Neuronal stem cell (in vitro differentiated cells): ENCODE data around the gene GRIK3.
"Not testable (repeated sequence)": the region's sequence is repeated elsewhere in the genome, so short reads cannot be mapped to it uniquely, and the experiment has no call there.

ENCODE experiments used
- DNase-seq: peaks from one replicate; pipeline ENCODE4 v3.0.0-alpha.2; 2013; ENCODE audit warnings: low spot score
- H2AFZ ChIP-seq: one replicate; pipeline ENCODE4 v1.6.1; 2013; ENCODE audit warnings: mild to moderate bottlenecking, low read length, inconsistent platforms
- H2AK5ac ChIP-seq: 2 replicates; pipeline ENCODE4 v1.6.1; 2013; ENCODE audit warnings: low read depth, mild to moderate bottlenecking, inconsistent platforms, low read length, moderate library complexity, mixed read lengths
- H2BK120ac ChIP-seq: 2 replicates; pipeline ENCODE4 v1.6.1; 2013; ENCODE audit warnings: low read depth, mild to moderate bottlenecking, inconsistent platforms, low read length, moderate library complexity, mixed read lengths
- H2BK12ac ChIP-seq: one replicate; pipeline ENCODE4 v1.6.1; 2013; ENCODE audit warnings: low read length, inconsistent platforms
- H2BK15ac ChIP-seq: 2 replicates; pipeline ENCODE4 v1.6.1; 2013; ENCODE audit warnings: mild to moderate bottlenecking, low read length, inconsistent platforms, mixed read lengths
- H2BK5ac ChIP-seq: one replicate; pipeline ENCODE4 v1.6.1; 2013; ENCODE audit warnings: inconsistent platforms, mild to moderate bottlenecking, low read length, moderate library complexity
- H3K14ac ChIP-seq: one replicate; pipeline ENCODE4 v1.6.1; 2013; ENCODE audit warnings: low read length, inconsistent platforms
- H3K18ac ChIP-seq: 2 replicates; pipeline ENCODE4 v1.6.1; 2013; ENCODE audit warnings: low read length, inconsistent platforms
- H3K23ac ChIP-seq: 2 replicates; pipeline ENCODE4 v1.6.1; 2013; ENCODE audit warnings: low read depth, mild to moderate bottlenecking, mixed read lengths, low read length, inconsistent platforms; ENCODE audit not compliant: poor library complexity
- H3K27ac ChIP-seq: replicated peaks from 3 replicates; pipeline ENCODE4 v1.5.1; 2013; ENCODE audit warnings: low read length, inconsistent platforms
- H3K27me3 ChIP-seq, 3 experiments: 2 replicates each; pipeline ENCODE4 v1.6.1; 2013; ENCODE audit warnings: low read length in 3 of 3, mild to moderate bottlenecking in 2 of 3, inconsistent platforms in 1 of 3, low read depth in 1 of 3, mixed read lengths in 1 of 3, moderate library complexity in 1 of 3; ENCODE audit not compliant: control insufficient read depth in 3 of 3, insufficient read depth in 3 of 3
- H3K36me3 ChIP-seq, 2 donors: replicated peaks in 1 of 2; 2 replicates each; pipeline ENCODE4 v1.6.1; 2013; ENCODE audit warnings: low read length in 2 of 2; ENCODE audit not compliant: control insufficient read depth in 2 of 2, insufficient read depth in 2 of 2
- H3K4ac ChIP-seq: 2 replicates; pipeline ENCODE4 v1.6.1; 2013; ENCODE audit warnings: inconsistent platforms, mild to moderate bottlenecking, low read length, moderate library complexity
- H3K4me1 ChIP-seq, 2 donors: 1 replicate in 1 of 2; 2 replicates in 1 of 2; pipeline ENCODE4 v1.6.1; 2013; ENCODE audit warnings: low read length in 2 of 2, low read depth in 1 of 2; ENCODE audit not compliant: control insufficient read depth in 2 of 2, insufficient read depth in 1 of 2
- H3K4me2 ChIP-seq: one replicate; pipeline ENCODE4 v1.6.1; 2013; ENCODE audit warnings: mild to moderate bottlenecking, low read length, inconsistent platforms; ENCODE audit not compliant: insufficient read depth, poor library complexity, severe bottlenecking
- H3K4me3 ChIP-seq, 2 donors: 2 replicates each; pipeline ENCODE4 v1.5.1; 2013; ENCODE audit warnings: low read length in 2 of 2, mild to moderate bottlenecking in 2 of 2, inconsistent platforms in 1 of 2, moderate library complexity in 1 of 2
- H3K79me1 ChIP-seq: one replicate; pipeline ENCODE4 v1.6.1; 2013; ENCODE audit warnings: low read depth, mild to moderate bottlenecking, inconsistent platforms, low read length, moderate library complexity
- H3K9ac ChIP-seq: one replicate; pipeline ENCODE4 v1.6.1; 2013; ENCODE audit warnings: mild to moderate bottlenecking, low read depth, low read length, inconsistent platforms; ENCODE audit not compliant: poor library complexity
- H3K9me3 ChIP-seq, 2 donors: replicated peaks in 1 of 2; 2 replicates each; pipeline versions ENCODE3 to v1.6.1; 2013; ENCODE audit warnings: low read length in 2 of 2, mild to moderate bottlenecking in 2 of 2, inconsistent platforms in 1 of 2, low read depth in 1 of 2, mixed read lengths in 1 of 2, moderate library complexity in 1 of 2; ENCODE audit not compliant: control insufficient read depth in 2 of 2, insufficient read depth in 1 of 2
- H4K8ac ChIP-seq: one replicate; pipeline ENCODE4 v1.6.1; 2013; ENCODE audit warnings: low read depth, mild to moderate bottlenecking, inconsistent platforms, low read length, moderate library complexity
- H4K91ac ChIP-seq: one replicate; pipeline ENCODE4 v1.6.1; 2013; ENCODE audit warnings: low read length, low read depth, mild to moderate bottlenecking, inconsistent platforms; ENCODE audit not compliant: poor library complexity
- WGBS, 2 donors: extraction: QIAGEN DNeasy Blood & Tissue Kit; methylation state at CpG; one replicate each; pipeline ENCODE4 v1.1.7; 2013; ENCODE audit warnings: missing lambda C conversion rate in 2 of 2, mixed read lengths in 1 of 2; ENCODE audit not compliant: insufficient read length in 2 of 2, insufficient replicate concordance in 1 of 2; ENCODE audit errors: extremely low coverage in 2 of 2; 5-methylcytosine and 5-hydroxymethylcytosine counted together

GRIK3 gene

GRCh38 chr1:36920371-36920770 lies 113.9 kb downstream of the GRIK3 start:
- Histone ChIP-seq H3K4me1 (peaks cover 0 to 9% of the 10 kb centered on the region in 2 donors), H3K18ac (peak overlapping the region; percentile 50), H3K36me3 (no peaks in the 10 kb centered on the region), H3K27me3 (no peaks in the 10 kb centered on the region), H3K4me2 (no peak overlapping the region), H4K91ac (no peak overlapping the region), H3K23ac (no peak overlapping the region), H2BK120ac (no peak overlapping the region), H3K14ac (no peak overlapping the region), H2BK15ac (no peak overlapping the region), H3K79me1 (no peaks in the 10 kb centered on the region), H2AFZ (no peak overlapping the region), H2AK5ac (no peak overlapping the region), H3K9ac (peak overlapping the region; percentile 39), H2BK12ac (no peak overlapping the region), H3K4me3 (no peak overlapping the region), H3K4ac (no peak overlapping the region), H3K9me3 (no peaks in the 10 kb centered on the region), H2BK5ac (no peak overlapping the region), H4K8ac (no peak overlapping the region), H3K27ac (no peak overlapping the region)
- DNase-seq: no peak
- no CpG with 5 or more reads among the region's 3 CpGs for WGBS, 2 donors

DNA sequence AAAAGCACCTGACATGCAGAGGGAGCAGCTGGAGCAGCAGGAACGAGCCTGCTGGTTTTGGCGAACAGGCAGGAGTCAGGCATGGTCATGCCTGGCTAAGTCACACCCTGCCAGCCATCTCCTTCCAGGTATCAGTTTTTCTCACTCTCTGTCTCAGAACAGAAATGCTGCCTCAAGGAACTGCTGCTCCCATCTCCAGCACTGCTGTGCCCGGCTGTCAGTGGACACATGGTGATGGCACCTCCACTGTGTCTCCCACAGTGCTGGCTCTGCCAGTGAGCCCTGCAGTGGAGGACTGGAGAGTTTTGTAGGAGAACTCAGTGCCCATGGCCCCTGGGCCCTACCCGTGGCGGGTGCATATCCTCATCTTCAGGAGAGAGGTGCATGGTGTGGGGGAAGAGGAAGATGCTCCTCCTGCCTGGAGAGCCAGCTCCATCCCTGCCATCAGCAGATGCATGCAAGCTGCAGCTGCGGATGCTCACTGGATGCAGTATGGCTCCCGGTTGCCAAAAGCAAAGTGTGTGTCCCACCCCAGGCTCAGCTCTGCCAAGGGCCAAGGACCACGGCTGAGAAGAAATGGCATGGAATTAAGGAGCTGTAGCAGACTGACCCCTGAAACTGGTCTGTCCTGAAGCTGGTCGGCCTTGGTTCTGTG lies 114.7 kb downstream of the GRIK3 start:
- no CpG with 5 or more reads among the region's 9 CpGs for WGBS, 2 donors

GRCh38 chr1:36918604-36919003 lies 115.7 kb downstream of the GRIK3 start:
- Histone ChIP-seq H3K27me3 (no peaks in the 10 kb centered on the region), H3K4ac (no peak overlapping the region), H3K18ac (no peak overlapping the region), H2BK12ac (no peak overlapping the region), H3K23ac (no peak overlapping the region), H3K4me1 (peaks cover 0 to 10% of the 10 kb centered on the region in 2 donors), H2BK15ac (no peak overlapping the region), H3K4me3 (no peak overlapping the region), H3K27ac (no peak overlapping the region), H3K9ac (no peak overlapping the region), H2AFZ (no peak overlapping the region), H3K4me2 (no peak overlapping the region), H4K91ac (no peak overlapping the region), H4K8ac (no peak overlapping the region), H2BK5ac (no peak overlapping the region), H3K14ac (no peak overlapping the region), H2AK5ac (no peak overlapping the region), H3K9me3 (peaks cover 0 to 4% of the 10 kb centered on the region in 2 donors), H3K79me1 (no peaks in the 10 kb centered on the region), H2BK120ac (no peak overlapping the region), H3K36me3 (no peaks in the 10 kb centered on the region)
- no CpG with 5 or more reads among the region's 4 CpGs for WGBS, 2 donors
- DNase-seq: no peak

More for the DNA sequence above, 114.7 kb downstream of the GRIK3 start:
- Histone ChIP-seq H2AK5ac (peak overlapping the region; percentile 40), H4K91ac (no peak overlapping the region), H3K27me3 (no peaks in the 10 kb centered on the region), H2AFZ (no peak overlapping the region), H3K14ac (no peak overlapping the region), H4K8ac (no peak overlapping the region), H3K9ac (no peak overlapping the region), H3K4me1 (peaks cover 0 to 9% of the 10 kb centered on the region in 2 donors), H3K4me2 (no peak overlapping the region), H3K18ac (peak overlapping the region; percentile 25), H3K9me3 (peaks cover 0 to 4% of the 10 kb centered on the region in 2 donors), H3K4ac (peak overlapping the region; percentile 41), H3K36me3 (no peaks in the 10 kb centered on the region), H2BK5ac (no peak overlapping the region), H3K27ac (no peak overlapping the region), H2BK15ac (no peak overlapping the region), H2BK12ac (no peak overlapping the region), H3K23ac (no peak overlapping the region), H3K4me3 (no peak overlapping the region), H2BK120ac (no peak overlapping the region), H3K79me1 (no peaks in the 10 kb centered on the region)
- DNase-seq: no peak

DNA sequence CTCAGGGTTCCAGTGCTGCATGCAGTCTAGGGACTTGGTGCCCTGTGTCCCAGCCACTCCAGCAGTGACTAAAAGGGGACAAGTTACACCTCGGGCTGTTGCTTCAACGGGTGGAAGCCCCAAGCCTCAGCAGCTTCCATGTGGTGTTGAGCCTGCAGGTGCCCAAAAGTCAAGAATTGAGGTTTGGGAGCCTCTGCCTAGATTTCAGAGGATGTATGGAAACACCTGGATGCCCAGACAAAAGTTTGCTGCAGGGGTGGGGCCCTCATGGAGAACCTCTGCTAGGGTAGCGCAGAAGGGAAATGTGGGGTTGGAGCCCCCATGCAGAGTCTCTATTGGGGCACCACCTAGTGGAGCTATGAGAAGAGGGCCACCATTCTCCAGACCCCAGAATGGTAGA lies 117.8 kb downstream of the GRIK3 start:
- H3K18ac ChIP-seq, H2BK120ac ChIP-seq, H3K4me3 ChIP-seq, H2AFZ ChIP-seq, DNase-seq, H3K27me3 ChIP-seq, H2BK12ac ChIP-seq, H2BK15ac ChIP-seq, H3K79me1 ChIP-seq, H3K27ac ChIP-seq, H3K9me3 ChIP-seq, H4K91ac ChIP-seq, H3K9ac ChIP-seq, H4K8ac ChIP-seq, H2BK5ac ChIP-seq, H3K14ac ChIP-seq, H3K36me3 ChIP-seq, H2AK5ac ChIP-seq, H3K23ac ChIP-seq, H3K4me2 ChIP-seq, H3K4ac ChIP-seq: not testable (repeated sequence)
- H3K4me1 ChIP-seq: peaks cover 0 to 17% of the 10 kb centered on the region in 2 donors
- no CpG with 5 or more reads among the region's 3 CpGs for WGBS, 2 donors
